Glomerular visceral epithelial cell (primary cell): ENCODE results near the gene DLGAP1.

Experiments used
- DNase-seq: peaks from one replicate; pipeline ENCODE4 v3.0.0-alpha.2; 2016; ENCODE audit errors: extremely low spot score

DLGAP1 gene

GRCh38 chr18:4238966-4239365, 216.1 kb downstream of the DLGAP1 start:
- no peak for DNase-seq

GRCh38 chr18:4237664-4238041, 217.5 kb downstream of the DLGAP1 start:
- no peak for DNase-seq

GRCh38 chr18:4236940-4237663, 218.0 kb downstream of the DLGAP1 start:
- no peak for DNase-seq

GRCh38 chr18:4233468-4233867, 221.6 kb downstream of the DLGAP1 start:
- DNase-seq = no peak

GRCh38 chr18:4232656-4233055, 222.5 kb downstream of the DLGAP1 start:
- no peak for DNase-seq

GRCh38 chr18:4231260-4231659, 223.8 kb downstream of the DLGAP1 start:
- DNase-seq = no peak

- no peak for DNase-seq
These were observed 224.5 kb downstream of the DLGAP1 start for GRCh38 chr18:4230450-4231168.

- no peak for DNase-seq
These were observed 230.9 kb downstream of the DLGAP1 start for GRCh38 chr18:4224031-4224704.

GRCh38 chr18:4211111-4211837, 243.8 kb downstream of the DLGAP1 start:
- DNase-seq = no peak

- no peak for DNase-seq
These were observed 246.7 kb downstream of the DLGAP1 start for GRCh38 chr18:4208366-4208765.

GRCh38 chr18:4207383-4207985, 247.6 kb downstream of the DLGAP1 start:
- no peak for DNase-seq

GRCh38 chr18:4204438-4204720, 250.7 kb downstream of the DLGAP1 start:
- no peak for DNase-seq

GRCh38 chr18:4203568-4204437, 251.3 kb downstream of the DLGAP1 start:
- DNase-seq = no peak

- no peak for DNase-seq
These were observed 254.7 kb downstream of the DLGAP1 start for GRCh38 chr18:4200399-4200798.

GRCh38 chr18:4198956-4199355, 256.2 kb downstream of the DLGAP1 start:
- DNase-seq = no peak

- no peak for DNase-seq
These were observed 258.8 kb downstream of the DLGAP1 start for GRCh38 chr18:4196351-4196750.

GRCh38 chr18:4193086-4193485, 262.0 kb downstream of the DLGAP1 start:
- DNase-seq = no peak

- DNase-seq = no peak
These were observed 273.1 kb downstream of the DLGAP1 start for GRCh38 chr18:4181882-4182568.

- no peak for DNase-seq
These were observed 274.0 kb downstream of the DLGAP1 start for GRCh38 chr18:4181086-4181485.
